ENCODE results near the gene MEGF9. TPM values are rescaled to one million over a fixed set of nuclear protein-coding genes. Genes with fewer than 3 reads are reported as not detected.

Gene MEGF9
- total RNA-seq, 3 donors from 2014 or later = 22.0 to 30.3 (median 27.2) TPM

DNA sequence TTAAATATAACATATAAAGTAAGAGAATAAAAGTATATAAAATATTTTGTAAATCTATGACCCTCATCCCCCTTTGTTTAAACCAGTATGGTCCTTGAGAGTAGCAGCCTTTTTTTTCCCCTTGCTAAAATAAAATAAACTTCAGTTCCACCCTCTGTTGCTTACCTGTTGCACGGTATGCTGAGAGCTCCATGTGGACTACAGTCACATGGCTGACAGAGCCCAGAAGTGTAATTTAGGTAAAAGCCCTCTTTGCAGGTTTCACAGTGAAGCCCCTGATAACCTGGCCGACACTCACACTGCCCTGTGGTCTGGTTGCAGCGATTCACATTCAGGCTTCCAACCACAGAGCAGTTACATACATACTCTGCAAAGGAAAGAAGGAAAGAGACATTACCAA lies 55.1 kb downstream of the MEGF9 start:
- Histone ChIP-seq H3K4me3 (no peak overlapping the region), H3K4me1 (no peaks in the 10 kb centered on the region), H3K9me3 (no peaks in the 10 kb centered on the region), H3K27me3 (no peaks in the 10 kb centered on the region), H3K27ac (no peak overlapping the region), H3K36me3 (no peaks in the 10 kb centered on the region)
- intact Hi-C loops (cut with DNase I; ENCODE audit: low total_unique reads) = no loop called here
- TF ChIP-seq CTCF (IDR thresholded peaks at IDR 0.05) = no peak
- DNase-seq (ENCODE audit: low spot score in 2 of 2) = no peak

DNA sequence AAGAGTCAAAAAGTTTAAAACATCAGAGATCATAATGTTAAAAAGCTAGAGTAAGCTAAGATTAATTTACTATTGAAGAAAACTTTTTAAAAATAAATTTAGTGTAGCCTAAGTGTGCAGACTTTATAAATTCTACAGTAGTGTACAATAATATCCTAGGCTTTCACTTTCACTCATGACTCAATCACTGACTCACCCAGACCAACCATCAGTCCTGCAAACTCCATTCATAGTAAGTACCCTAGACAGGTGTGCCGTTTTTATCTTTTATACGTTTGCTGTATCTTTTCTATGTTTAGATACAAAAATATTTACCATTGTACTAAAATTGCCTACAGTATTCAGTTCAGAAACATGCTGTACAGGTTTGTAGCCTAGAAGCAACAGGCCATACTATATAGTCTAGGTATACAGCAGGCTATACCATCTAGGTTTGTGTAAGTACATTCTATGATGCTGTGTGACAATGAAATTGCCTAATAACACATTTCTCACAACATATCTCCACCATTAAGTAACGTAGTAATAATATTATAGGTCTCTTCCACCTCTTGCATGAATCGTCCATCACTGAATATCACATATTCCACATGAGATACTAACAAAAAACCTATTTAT lies 59.2 kb downstream of the MEGF9 start:
- TF ChIP-seq POLR2AphosphoS5 (IDR thresholded peaks at IDR 0.05) (no peak), POLR2A (IDR thresholded peaks at IDR 0.05) (no peak), CTCF (IDR thresholded peaks at IDR 0.05) (no peak)
- H3K27me3 ChIP-seq = no peaks in the 10 kb centered on the region
- H3K27ac ChIP-seq = no peak overlapping the region
- DNase-seq (ENCODE audit: low spot score in 2 of 2) = no peak
- intact Hi-C loops (cut with DNase I; ENCODE audit: low total_unique reads) = no loop called here
- no peak overlapping the region for H3K4me3 ChIP-seq
- H3K36me3 ChIP-seq = no peaks in the 10 kb centered on the region
- H3K4me1 ChIP-seq = no peaks in the 10 kb centered on the region
- no peaks in the 10 kb centered on the region for H3K9me3 ChIP-seq

- intact Hi-C loops (cut with DNase I; ENCODE audit: low total_unique reads) = no loop called here
- no peak for DNase-seq (ENCODE audit: low spot score in 2 of 2)
Observed at GRCh38 chr9:120654272-120654671, 60.0 kb downstream of the MEGF9 start.

GRCh38 chr9:120653762-120654161 lies 60.5 kb downstream of the MEGF9 start:
- no peak for TF ChIP-seq POLR2A (IDR thresholded peaks at IDR 0.05)
- TF ChIP-seq CTCF (IDR thresholded peaks at IDR 0.05) = no peak
- TF ChIP-seq POLR2AphosphoS5 (IDR thresholded peaks at IDR 0.05) = no peak
- intact Hi-C loops (cut with DNase I; ENCODE audit: low total_unique reads) = no loop called here

More at GRCh38 chr9:120654272-120654671, 60.0 kb downstream of the MEGF9 start:
- Histone ChIP-seq H3K36me3 (no peaks in the 10 kb centered on the region), H3K27me3 (no peaks in the 10 kb centered on the region), H3K4me1 (no peaks in the 10 kb centered on the region), H3K9me3 (no peaks in the 10 kb centered on the region), H3K4me3 (no peak overlapping the region), H3K27ac (no peak overlapping the region)
- TF ChIP-seq CTCF (IDR thresholded peaks at IDR 0.05) (no peak), POLR2AphosphoS5 (IDR thresholded peaks at IDR 0.05) (no peak), POLR2A (IDR thresholded peaks at IDR 0.05) (no peak)

GRCh38 chr9:120652934-120653333 lies 61.3 kb downstream of the MEGF9 start:
- Histone ChIP-seq H3K27ac (no peak overlapping the region), H3K27me3 (no peaks in the 10 kb centered on the region), H3K4me1 (no peaks in the 10 kb centered on the region), H3K4me3 (no peak overlapping the region), H3K9me3 (no peaks in the 10 kb centered on the region), H3K36me3 (no peaks in the 10 kb centered on the region)
- intact Hi-C loops (cut with DNase I; ENCODE audit: low total_unique reads) = no loop called here
- TF ChIP-seq CTCF (IDR thresholded peaks at IDR 0.05) (no peak), POLR2AphosphoS5 (IDR thresholded peaks at IDR 0.05) (no peak), POLR2A (IDR thresholded peaks at IDR 0.05) (no peak)
- no peak for DNase-seq (ENCODE audit: low spot score in 2 of 2)

More at GRCh38 chr9:120653762-120654161, 60.5 kb downstream of the MEGF9 start:
- H3K9me3 ChIP-seq = no peaks in the 10 kb centered on the region
- no peak overlapping the region for H3K27ac ChIP-seq
- H3K4me1 ChIP-seq = no peaks in the 10 kb centered on the region
- H3K4me3 ChIP-seq = no peak overlapping the region
- no peaks in the 10 kb centered on the region for H3K36me3 ChIP-seq
- no peaks in the 10 kb centered on the region for H3K27me3 ChIP-seq
- DNase-seq (ENCODE audit: low spot score in 2 of 2) = no peak
